DMS53 treated with DMSO at 0.1 percent for 48 hours (cell line): ENCODE measurements around the gene GCH1.
"Not testable (repeated sequence)": the region's sequence is repeated elsewhere in the genome, so short reads cannot be mapped to it uniquely, and the experiment has no call there.

ENCODE experiments used
- DNase-seq: peaks from one replicate; lab custom pipeline; 2025; ENCODE audit not compliant: unreplicated experiment; lab: John Stamatoyannopoulos, UW

Gene GCH1

GRCh38 chr14:54902521-54903420 lies at the start of gene GCH1:
GCH1 (minus strand) TSS chr14:54902826; CDS start chr14:54902663, 163 bp downstream.
- peak; percentile 82 for DNase-seq

GRCh38 chr14:54947230-54947629 lies 44.6 kb upstream of the GCH1 start:
- DNase-seq: no peak

GRCh38 chr14:54946500-54946899 lies 43.9 kb upstream of the GCH1 start:
- DNase-seq: no peak

- DNase-seq: no peak
Observed at GRCh38 chr14:54944737-54945391, 42.2 kb upstream of the GCH1 start.

- no peak for DNase-seq
Observed at GRCh38 chr14:54942913-54943312, 40.3 kb upstream of the GCH1 start.

GRCh38 chr14:54936816-54937215 lies 34.2 kb upstream of the GCH1 start:
- no peak for DNase-seq

GRCh38 chr14:54935958-54936357 lies 33.3 kb upstream of the GCH1 start:
- DNase-seq: no peak

- DNase-seq: no peak
Observed at GRCh38 chr14:54935100-54935499, 32.5 kb upstream of the GCH1 start.

- no peak for DNase-seq
Observed at GRCh38 chr14:54933006-54933405, 30.4 kb upstream of the GCH1 start.

GRCh38 chr14:54931598-54932340 lies 29.1 kb upstream of the GCH1 start:
- no peak for DNase-seq

- no peak for DNase-seq
Observed at GRCh38 chr14:54931101-54931500, 28.5 kb upstream of the GCH1 start.

- no peak for DNase-seq
Observed at GRCh38 chr14:54929556-54929955, 26.9 kb upstream of the GCH1 start.

- DNase-seq: no peak
Observed at GRCh38 chr14:54928216-54928615, 25.6 kb upstream of the GCH1 start.

GRCh38 chr14:54927551-54927950 lies 24.9 kb upstream of the GCH1 start:
- no peak for DNase-seq

- not testable (repeated sequence) for DNase-seq
Observed at GRCh38 chr14:54926570-54926969, 23.9 kb upstream of the GCH1 start.

- no peak for DNase-seq
Observed at GRCh38 chr14:54922598-54922997, 20.0 kb upstream of the GCH1 start.

GRCh38 chr14:54920052-54920451 lies 17.4 kb upstream of the GCH1 start:
- DNase-seq: peak; percentile 60

- peak; percentile 5 for DNase-seq
Observed at GRCh38 chr14:54919330-54919729, 16.7 kb upstream of the GCH1 start.

GRCh38 chr14:54918427-54918826 lies 15.8 kb upstream of the GCH1 start:
- DNase-seq: no peak

- DNase-seq: no peak
Observed at GRCh38 chr14:54916101-54916500, 13.5 kb upstream of the GCH1 start.

- no peak for DNase-seq
Observed at GRCh38 chr14:54909817-54910558, 7.4 kb upstream of the GCH1 start.
